Sigmoid colon (tissue), 4 donors: Measurements from ENCODE around the gene TSPAN13.

Experiments used
- POLR2A ChIP-seq, 2 donors: fragments of 450-650 bp; IDR thresholded peaks; one replicate each; pipeline ENCODE4 v1.6.1; 2016; ENCODE audit warnings: antibody characterized with exemption in 2 of 2, mild to moderate bottlenecking in 2 of 2, moderate library complexity in 2 of 2
- POLR2AphosphoS5 ChIP-seq, 4 donors: sonication (generic); formaldehyde crosslinking; IDR thresholded peaks; one replicate each; pipeline ENCODE4 v1.6.1; 2017; ENCODE audit warnings: antibody characterized with exemption in 4 of 4
- TF ChIP-seq, protein P1 (sequence below), 4 experiments: fragments of 450-650 bp in 3 of 4; fragments of 200-600 bp in 1 of 4; IDR thresholded peaks; one replicate each; pipeline ENCODE4 v1.5.1; 2016 to 2019; ENCODE audit warnings: antibody characterized with exemption in 4 of 4, mild to moderate bottlenecking in 3 of 4, moderate library complexity in 2 of 4

DNA sequence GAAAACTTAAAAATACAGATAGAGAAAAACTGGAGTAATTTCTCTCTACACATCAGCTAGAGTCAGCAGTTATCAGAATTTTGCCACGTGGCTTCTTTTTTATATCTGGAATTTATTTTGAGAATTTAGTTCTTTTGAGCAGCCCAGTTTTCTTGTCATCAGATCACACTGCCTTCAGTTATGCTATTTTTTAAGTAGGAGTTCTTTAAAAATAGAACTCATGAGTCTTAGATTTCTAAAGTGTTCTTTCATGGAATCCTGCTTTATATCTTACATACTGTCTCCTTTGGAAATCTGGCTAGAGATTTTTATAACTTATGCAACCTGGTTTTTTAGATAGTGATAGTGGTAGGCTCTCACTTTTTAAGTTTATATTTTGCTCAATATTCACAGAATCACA, 27.0 kb downstream of the TSPAN13 start:
- TF ChIP-seq, protein P1, sequence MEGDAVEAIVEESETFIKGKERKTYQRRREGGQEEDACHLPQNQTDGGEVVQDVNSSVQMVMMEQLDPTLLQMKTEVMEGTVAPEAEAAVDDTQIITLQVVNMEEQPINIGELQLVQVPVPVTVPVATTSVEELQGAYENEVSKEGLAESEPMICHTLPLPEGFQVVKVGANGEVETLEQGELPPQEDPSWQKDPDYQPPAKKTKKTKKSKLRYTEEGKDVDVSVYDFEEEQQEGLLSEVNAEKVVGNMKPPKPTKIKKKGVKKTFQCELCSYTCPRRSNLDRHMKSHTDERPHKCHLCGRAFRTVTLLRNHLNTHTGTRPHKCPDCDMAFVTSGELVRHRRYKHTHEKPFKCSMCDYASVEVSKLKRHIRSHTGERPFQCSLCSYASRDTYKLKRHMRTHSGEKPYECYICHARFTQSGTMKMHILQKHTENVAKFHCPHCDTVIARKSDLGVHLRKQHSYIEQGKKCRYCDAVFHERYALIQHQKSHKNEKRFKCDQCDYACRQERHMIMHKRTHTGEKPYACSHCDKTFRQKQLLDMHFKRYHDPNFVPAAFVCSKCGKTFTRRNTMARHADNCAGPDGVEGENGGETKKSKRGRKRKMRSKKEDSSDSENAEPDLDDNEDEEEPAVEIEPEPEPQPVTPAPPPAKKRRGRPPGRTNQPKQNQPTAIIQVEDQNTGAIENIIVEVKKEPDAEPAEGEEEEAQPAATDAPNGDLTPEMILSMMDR (IDR thresholded peaks at IDR 0.05): no peak
- no peak for TF ChIP-seq POLR2A (IDR thresholded peaks at IDR 0.05)
- TF ChIP-seq POLR2AphosphoS5 (IDR thresholded peaks at IDR 0.05): no peak
